ENCODE results near the gene MYH8.

MYH8 gene

DNA sequence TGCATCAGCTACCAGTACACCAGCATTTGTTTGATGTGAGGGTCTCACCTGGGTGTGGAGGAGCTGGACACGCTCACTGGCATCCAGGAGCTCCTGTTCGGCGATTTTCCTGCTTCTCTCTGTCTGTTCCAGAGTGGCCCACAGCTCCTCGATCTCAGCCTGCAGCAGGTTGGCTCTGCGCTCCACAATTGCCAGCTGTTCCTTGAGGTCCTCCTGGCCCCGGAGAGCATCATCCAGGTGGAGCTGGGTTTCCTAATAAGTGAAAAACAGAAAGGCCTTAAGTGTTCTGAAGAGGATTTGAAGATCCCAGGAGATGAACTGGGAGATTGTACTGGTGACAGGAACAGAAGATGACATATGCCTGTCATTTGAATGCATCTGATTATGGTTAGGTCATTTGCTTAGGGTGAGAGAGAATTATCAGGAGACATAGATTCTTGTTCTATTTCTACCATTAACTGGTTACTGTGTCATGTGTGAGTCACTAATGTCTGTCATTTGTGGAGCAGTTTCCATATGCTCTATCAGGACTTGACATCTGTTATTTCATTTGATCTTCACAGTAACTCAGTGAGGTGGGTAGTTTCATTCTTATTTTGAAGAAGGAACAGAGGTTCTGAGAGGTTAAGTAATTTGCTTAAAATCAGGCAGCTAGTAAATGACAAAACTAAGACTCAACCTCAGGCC is 27.4 kb downstream of the MYH8 start:
- in situ Hi-C loops (cut with HindIII; ENCODE audit: low pct_ligation_motif_present, low pct_unique_long_range_greater_than_20kb, low sequenced_read_pairs): no loop called here
- no peak for DNase-seq

DNA sequence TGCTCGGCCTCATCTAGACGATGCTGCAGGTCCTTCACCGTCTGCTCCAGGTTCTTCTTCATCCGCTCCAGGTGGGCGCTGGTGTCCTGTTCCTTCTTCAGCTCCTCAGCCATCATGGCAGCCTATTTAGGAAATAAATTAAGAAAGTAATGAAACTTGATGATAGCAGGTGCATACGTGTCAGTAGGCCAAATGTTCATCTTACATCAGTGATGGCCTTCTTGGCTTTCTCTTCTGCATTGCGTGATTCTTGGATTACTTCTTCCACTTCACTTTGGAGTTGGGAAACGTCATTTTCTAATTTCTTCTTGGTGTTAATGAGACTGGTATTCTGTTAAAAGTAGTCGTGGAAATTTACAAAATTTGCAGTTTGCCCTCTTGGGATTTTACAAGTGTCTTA is 28.9 kb downstream of the MYH8 start:
- in situ Hi-C loops (cut with HindIII; ENCODE audit: low pct_ligation_motif_present, low pct_unique_long_range_greater_than_20kb, low sequenced_read_pairs): no loop called here
- no peak for DNase-seq

DNA sequence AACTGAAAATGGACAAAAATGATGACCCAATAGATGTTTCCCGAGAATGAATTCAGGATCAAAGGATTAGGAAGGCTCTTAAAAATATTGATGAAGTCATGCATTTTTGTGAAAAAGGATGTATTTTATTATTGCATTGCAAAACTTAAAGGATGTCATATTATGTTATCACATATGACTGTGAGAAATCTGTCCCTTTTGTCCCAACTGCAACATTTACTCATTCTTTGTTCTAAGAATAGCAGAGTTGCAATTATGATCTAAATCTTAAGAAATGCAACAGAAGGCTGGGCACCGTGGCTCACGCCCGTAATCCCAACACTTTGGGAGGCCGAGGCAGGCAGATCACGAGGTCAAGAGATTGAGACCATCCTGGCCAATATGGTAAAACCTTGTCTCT is 35.9 kb downstream of the MYH8 start:
- in situ Hi-C loops (cut with HindIII; ENCODE audit: low pct_ligation_motif_present, low pct_unique_long_range_greater_than_20kb, low sequenced_read_pairs): no loop called here
- DNase-seq: no peak

DNA sequence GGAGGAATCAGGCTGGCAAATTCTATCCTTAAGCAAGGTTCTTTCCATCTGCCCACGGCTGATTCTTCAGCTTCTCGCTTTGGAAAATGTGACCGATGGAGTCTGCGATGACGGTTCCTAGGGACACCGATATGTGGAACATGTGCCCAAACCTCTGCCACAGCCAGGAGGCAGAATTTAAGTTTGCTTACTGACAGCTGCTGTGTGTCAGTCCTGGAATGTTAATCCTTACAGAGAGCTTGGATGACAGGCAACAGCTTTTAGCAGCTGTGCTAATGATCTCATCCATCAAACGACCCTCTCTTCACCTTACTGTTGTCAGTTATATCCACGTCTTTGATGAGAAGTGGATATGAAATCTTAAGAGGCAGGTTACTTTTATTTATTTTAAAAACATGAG is 37.6 kb downstream of the MYH8 start:
- no peak for DNase-seq
- in situ Hi-C loops (cut with HindIII; ENCODE audit: low pct_ligation_motif_present, low pct_unique_long_range_greater_than_20kb, low sequenced_read_pairs): no loop called here

GRCh38 chr17:10380631-10381408 is 40.9 kb downstream of the MYH8 start:
- DNase-seq: no peak
- in situ Hi-C loops (cut with HindIII; ENCODE audit: low pct_ligation_motif_present, low pct_unique_long_range_greater_than_20kb, low sequenced_read_pairs): no loop called here

- DNase-seq: no peak
- in situ Hi-C loops (cut with HindIII; ENCODE audit: low pct_ligation_motif_present, low pct_unique_long_range_greater_than_20kb, low sequenced_read_pairs): no loop called here
These were observed 48.8 kb downstream of the MYH8 start, which contains the start of gene MYH13 for GRCh38 chr17:10372906-10373305. TSS of gene MYH13 (minus strand) at chr17:10373006. CDS start at chr17:10364530, 8,476 bp downstream.

GRCh38 chr17:10370016-10370608 is 51.6 kb downstream of the MYH8 start:
- DNase-seq: no peak
- in situ Hi-C loops (cut with HindIII; ENCODE audit: low pct_ligation_motif_present, low pct_unique_long_range_greater_than_20kb, low sequenced_read_pairs): no loop called here

GRCh38 chr17:10369239-10369638 is 52.5 kb downstream of the MYH8 start:
- in situ Hi-C loops (cut with HindIII; ENCODE audit: low pct_ligation_motif_present, low pct_unique_long_range_greater_than_20kb, low sequenced_read_pairs): no loop called here

GRCh38 chr17:10368561-10368960 is 53.2 kb downstream of the MYH8 start:
- in situ Hi-C loops (cut with HindIII; ENCODE audit: low pct_ligation_motif_present, low pct_unique_long_range_greater_than_20kb, low sequenced_read_pairs): no loop called here
- no peak for DNase-seq

More at GRCh38 chr17:10369239-10369638, 52.5 kb downstream of the MYH8 start:
- no peak for DNase-seq

DNA sequence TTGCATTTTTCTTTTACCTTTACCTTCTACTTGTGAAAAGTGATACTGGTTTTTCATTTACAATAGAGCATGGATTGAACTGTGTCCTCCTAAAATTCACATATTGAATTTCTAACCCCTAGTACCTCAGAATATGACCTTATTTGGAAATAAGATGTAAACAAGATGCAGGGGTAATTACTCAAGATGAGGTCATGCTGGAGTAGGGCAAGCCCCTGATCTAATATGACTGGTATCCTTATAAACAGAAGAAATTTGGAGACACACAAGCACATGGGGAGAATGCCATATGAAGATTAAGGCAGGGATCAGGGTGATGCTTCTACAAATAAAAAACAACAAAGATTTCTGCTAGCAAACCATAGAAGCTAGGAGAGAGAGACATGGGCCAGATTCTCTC is 61.2 kb downstream of the MYH8 start:
- in situ Hi-C loops (cut with HindIII; ENCODE audit: low pct_ligation_motif_present, low pct_unique_long_range_greater_than_20kb, low sequenced_read_pairs): no loop called here
- no peak for DNase-seq

- in situ Hi-C loops (cut with HindIII; ENCODE audit: low pct_ligation_motif_present, low pct_unique_long_range_greater_than_20kb, low sequenced_read_pairs): no loop called here
- DNase-seq: peak; percentile 8
These were observed 64.0 kb downstream of the MYH8 start for GRCh38 chr17:10357768-10358167.

GRCh38 chr17:10354651-10355050 is 67.1 kb downstream of the MYH8 start:
- in situ Hi-C loops (cut with HindIII; ENCODE audit: low pct_ligation_motif_present, low pct_unique_long_range_greater_than_20kb, low sequenced_read_pairs): no loop called here
- DNase-seq: no peak

- in situ Hi-C loops (cut with HindIII; ENCODE audit: low pct_ligation_motif_present, low pct_unique_long_range_greater_than_20kb, low sequenced_read_pairs): no loop called here
- DNase-seq: no peak
These were observed 68.9 kb downstream of the MYH8 start for GRCh38 chr17:10352893-10353292.

GRCh38 chr17:10349403-10349802 is 72.3 kb downstream of the MYH8 start:
- DNase-seq: peak; percentile 26
- in situ Hi-C loops (cut with HindIII; ENCODE audit: low pct_ligation_motif_present, low pct_unique_long_range_greater_than_20kb, low sequenced_read_pairs): no loop called here

- DNase-seq: no peak
- in situ Hi-C loops (cut with HindIII; ENCODE audit: low pct_ligation_motif_present, low pct_unique_long_range_greater_than_20kb, low sequenced_read_pairs): no loop called here
These were observed 76.9 kb downstream of the MYH8 start for GRCh38 chr17:10344816-10345215.
